ENCODE results near the gene ENKD1.
"Not testable (repeated sequence)": the region's sequence is repeated elsewhere in the genome, so short reads cannot be mapped to it uniquely, and the experiment has no call there.

ENKD1 gene, protein sequence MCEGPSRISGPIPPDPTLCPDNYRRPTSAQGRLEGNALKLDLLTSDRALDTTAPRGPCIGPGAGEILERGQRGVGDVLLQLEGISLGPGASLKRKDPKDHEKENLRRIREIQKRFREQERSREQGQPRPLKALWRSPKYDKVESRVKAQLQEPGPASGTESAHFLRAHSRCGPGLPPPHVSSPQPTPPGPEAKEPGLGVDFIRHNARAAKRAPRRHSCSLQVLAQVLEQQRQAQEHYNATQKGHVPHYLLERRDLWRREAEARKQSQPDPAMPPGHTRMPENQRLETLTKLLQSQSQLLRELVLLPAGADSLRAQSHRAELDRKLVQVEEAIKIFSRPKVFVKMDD

DNA sequence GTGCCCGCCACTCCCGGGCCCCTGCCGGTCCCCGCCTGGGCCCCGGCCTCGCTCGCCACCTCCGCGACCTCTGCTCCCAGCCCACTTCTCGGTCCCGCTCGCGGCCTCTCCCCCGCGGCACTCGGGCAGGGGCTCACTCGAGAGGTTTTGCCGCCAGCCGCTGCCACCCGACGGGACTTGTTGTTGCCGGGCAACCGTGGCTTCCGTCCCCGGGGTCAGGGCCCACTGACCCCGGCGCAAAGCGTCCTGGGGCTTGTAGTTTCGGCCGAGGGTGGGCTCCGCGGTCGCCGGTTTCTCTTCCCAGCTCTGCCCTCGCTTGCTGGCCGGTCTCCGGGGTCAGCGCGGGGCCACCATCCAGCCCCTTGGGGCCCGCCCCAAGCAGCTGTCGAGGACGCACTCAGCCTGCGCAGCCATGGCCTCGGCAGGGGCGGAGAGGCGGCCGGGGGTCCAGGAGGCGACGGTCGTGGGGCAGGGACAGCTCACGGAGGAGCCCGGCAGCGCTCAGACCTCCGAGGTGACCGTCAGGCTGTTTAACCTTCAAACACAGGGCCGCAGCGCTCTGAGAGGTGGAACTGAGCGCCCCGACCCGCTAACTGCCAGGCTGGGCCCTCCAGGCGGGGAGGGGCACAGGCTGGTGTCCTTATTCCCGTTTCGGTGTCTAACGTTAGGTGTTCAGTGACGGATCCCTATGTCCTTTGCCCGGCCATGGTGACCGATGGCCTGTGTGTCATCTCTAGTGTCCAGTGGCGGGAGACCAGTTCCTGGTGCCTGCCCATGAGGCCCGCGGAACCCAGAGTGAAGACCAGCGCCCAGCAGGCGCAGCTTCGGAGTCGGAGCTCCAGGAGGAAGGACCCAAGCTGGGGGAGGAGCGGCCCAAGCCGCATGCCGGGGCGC is at the start of gene ENKD1, which contains the start of gene C16orf86:
Gene ENKD1, minus strand, starts transcription at position 192 of the 894 bp plus-strand sequence. CDS start 308 bp downstream, outside the sequence.
Gene C16orf86, plus strand, starts transcription at position 256 of the 894 bp plus-strand sequence. Its CDS starts 157 bp downstream, at position 413.
- in situ Hi-C loops (cut with MboI; ENCODE audit: low pct_unique_long_range_greater_than_20kb, low sequenced_read_pairs): no loop called here
- DNase-seq: peak; percentile 76

DNA sequence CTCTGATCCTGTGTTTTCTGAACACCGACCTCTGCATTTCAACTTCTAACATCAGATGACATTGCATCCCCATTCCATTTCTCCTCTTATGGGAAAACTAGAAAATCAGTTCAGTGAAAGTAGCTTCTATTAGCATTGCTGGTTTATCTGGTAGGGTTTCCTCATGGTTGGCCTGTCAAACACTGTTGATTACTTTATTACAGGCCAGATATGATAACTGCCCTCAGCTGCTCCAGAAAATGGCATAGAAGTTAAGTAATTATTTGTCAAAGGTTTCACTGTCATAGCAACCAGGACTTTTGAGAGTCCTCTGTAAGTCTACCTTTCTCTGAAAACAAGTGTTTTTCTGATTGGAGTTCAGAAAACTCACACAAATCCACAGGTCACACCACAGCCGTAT is 49.5 kb upstream of the ENKD1 start:
- no peak for DNase-seq
- in situ Hi-C loops (cut with MboI; ENCODE audit: low pct_unique_long_range_greater_than_20kb, low sequenced_read_pairs): no loop called here

DNA sequence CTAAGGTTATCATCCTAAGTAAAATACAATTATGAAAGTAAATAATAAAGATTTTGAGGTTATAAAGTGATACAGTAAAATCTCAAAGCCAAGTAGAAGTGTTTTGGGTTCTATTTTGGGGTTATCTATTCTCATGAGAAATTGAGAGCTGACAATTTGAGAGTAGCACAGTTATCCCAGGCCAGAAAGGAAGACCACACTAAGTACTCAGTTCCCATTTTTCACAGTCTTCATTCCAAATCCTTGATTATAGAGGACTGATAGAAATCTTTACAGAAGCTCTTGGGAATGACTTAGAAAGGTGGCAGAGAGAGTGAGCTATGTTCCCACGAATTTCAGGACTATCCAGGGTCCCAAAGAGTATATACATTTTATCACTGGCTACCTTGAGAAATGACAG is 48.0 kb upstream of the ENKD1 start:
- in situ Hi-C loops (cut with MboI; ENCODE audit: low pct_unique_long_range_greater_than_20kb, low sequenced_read_pairs): no loop called here
- DNase-seq: no peak

DNA sequence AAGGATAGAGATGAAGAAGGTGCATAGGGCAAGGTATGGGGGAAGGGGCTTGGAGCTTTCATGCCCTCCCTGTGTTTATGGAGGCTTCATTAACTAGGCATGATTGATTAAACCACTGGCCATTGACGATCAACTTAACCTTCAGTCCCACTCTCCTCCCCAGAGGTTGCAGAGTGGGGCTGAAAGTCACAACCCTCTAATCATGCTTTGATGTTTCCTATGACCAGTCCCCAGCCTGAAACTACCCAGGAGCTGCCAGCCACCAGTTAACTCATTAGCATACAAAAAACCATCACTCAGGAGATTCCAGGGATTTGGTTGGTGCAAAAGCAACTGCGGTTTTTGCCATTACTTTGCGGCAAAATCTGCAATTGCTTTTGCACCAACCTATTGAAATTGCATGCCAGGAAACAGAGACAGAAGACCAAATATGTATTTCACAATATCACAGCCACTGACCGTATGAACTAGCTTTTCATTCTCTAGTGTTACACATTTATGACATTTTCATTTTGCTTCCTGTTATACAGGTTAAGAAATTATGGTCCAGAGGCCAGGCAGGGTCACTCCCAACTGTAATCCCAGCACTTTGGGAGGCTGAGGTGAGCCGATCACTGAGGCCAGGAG is 47.2 kb upstream of the ENKD1 start:
- DNase-seq: no peak
- in situ Hi-C loops (cut with MboI; ENCODE audit: low pct_unique_long_range_greater_than_20kb, low sequenced_read_pairs): no loop called here

DNA sequence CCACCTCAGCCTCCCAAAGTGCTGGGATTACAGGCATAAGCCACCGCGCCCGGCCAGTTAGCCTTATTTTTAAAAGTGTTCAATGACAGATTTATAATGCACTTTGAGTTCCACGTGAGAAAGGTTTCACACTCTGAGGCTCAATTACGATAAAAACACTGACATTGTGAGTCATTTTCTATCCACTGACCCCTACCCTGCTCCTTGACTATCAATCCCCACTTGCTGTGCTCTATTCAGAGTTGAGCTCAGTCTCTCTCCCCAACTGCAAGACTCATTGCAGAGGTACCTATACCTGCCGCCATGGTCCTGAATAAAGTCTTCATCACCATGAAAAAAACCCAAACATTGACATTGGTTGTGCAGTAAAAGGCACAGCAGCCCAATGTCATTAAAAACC is 44.1 kb upstream of the ENKD1 start:
- in situ Hi-C loops (cut with MboI; ENCODE audit: low pct_unique_long_range_greater_than_20kb, low sequenced_read_pairs): no loop called here
- DNase-seq: no peak

DNA sequence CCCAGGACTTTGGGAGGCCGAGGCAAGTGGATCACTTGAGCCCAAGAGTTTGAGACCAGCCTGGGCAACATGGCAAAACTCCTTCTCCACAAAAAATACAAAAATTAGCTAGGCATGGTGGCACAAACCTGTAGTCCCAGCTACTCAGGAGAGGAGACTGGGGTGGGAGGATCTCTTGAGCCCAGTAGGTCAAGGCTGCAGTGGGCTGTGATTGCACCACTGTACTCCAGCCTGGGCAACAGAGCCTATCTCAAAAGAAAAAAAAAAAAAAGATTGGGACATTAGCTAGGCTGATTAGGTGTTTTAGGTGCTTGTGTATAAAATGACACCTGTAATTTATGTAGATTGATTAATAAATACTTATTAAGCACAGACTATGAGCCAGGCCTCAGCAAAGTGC is 42.5 kb upstream of the ENKD1 start:
- in situ Hi-C loops (cut with MboI; ENCODE audit: low pct_unique_long_range_greater_than_20kb, low sequenced_read_pairs): no loop called here
- no peak for DNase-seq

DNA sequence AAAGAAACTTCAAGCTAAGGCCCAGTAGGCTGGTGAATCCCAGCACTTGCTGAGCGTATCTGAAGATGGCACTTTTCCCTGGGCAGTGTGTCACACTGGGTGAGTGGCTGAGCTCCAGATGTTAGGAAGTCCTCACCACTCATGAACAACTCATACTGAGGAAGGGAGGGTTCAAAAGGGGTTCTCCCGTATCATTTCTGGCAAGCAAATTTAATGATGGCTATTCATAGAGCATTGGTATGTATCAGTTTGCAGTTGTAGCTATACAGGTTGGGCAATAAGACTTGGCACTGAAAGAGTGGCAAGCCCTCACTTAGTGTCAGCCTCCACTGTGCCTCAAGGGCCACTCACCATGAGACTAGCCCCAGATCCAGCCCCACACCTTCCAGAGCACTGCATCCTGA is 41.8 kb upstream of the ENKD1 start:
- no peak for DNase-seq
- in situ Hi-C loops (cut with MboI; ENCODE audit: low pct_unique_long_range_greater_than_20kb, low sequenced_read_pairs): no loop called here

DNA sequence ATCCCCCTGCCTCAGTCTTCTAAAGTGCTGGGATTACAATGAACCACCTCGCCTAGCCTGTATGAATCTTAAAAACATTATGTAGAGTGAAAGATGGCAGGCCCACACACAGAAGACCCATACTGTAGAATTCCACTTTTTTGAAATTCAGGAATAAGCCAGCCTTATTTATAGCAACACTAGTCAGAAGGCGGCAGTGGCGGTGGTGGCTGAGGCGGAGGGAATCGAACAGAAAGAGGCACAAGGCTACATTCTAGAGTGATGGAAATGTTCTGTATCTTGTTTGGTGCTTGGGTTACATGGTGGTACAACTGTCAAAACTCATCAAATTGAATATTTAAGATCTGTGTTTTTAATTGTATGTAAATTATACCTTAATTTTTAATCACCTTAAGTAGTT is 41.2 kb upstream of the ENKD1 start:
- DNase-seq: no peak
- in situ Hi-C loops (cut with MboI; ENCODE audit: low pct_unique_long_range_greater_than_20kb, low sequenced_read_pairs): no loop called here

DNA sequence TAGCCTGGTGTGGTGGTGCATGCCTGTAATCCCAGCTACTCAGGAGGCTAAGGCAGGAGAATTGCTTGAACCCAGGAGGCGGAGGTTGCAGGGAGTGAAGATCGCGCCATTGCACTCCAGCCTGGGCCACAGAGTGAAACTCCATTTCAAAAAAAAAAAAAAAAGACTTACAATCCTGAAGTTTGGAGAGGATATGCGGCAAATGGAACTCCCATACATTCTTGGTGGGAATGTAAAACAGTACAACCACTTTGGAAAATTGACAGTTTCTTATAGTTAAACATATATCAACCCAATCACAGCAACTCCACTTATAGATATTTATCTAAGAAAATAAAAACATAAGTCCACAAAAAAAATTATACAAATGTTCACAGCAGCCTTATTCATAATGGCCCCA is 40.7 kb upstream of the ENKD1 start:
- DNase-seq: no peak
- in situ Hi-C loops (cut with MboI; ENCODE audit: low pct_unique_long_range_greater_than_20kb, low sequenced_read_pairs): no loop called here

DNA sequence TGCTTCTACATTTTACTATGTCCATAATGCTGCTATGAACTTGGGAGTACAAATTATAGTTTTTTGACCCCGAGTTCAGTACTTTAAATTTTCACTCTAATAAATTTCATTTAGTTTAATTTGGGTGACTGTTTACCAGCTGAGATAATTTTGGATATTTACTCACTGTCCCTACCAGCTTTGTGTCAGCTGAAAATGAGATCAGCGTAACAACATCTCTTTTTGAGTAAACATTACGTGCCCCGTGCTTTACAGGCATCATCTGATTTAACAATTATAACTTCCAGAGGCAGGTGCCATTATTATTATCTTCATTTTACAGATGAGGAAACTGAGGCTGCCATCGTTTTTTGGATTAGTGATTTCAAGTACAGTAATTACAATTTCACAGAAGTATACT is 37.6 kb upstream of the ENKD1 start:
- in situ Hi-C loops (cut with MboI; ENCODE audit: low pct_unique_long_range_greater_than_20kb, low sequenced_read_pairs): no loop called here
- DNase-seq: no peak

DNA sequence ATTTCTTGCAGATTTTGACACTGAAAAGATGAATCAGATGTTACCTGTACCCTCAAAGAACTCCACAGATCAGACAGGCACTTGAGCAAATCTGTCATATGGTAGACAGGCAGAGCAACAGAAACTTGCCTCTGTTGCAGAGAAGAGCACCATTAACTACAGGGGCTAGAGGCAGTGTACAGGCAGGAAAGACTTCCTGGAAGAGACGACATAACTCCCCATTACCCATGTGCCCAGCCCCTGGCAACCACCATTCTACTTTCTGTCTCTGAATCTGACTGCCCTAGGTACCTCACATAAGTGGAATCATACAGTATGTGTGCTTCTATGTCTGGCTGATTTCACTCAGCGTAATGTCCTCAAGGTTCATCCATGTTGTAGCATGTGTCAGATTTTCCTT is 37.1 kb upstream of the ENKD1 start:
- in situ Hi-C loops (cut with MboI; ENCODE audit: low pct_unique_long_range_greater_than_20kb, low sequenced_read_pairs): no loop called here
- no peak for DNase-seq

DNA sequence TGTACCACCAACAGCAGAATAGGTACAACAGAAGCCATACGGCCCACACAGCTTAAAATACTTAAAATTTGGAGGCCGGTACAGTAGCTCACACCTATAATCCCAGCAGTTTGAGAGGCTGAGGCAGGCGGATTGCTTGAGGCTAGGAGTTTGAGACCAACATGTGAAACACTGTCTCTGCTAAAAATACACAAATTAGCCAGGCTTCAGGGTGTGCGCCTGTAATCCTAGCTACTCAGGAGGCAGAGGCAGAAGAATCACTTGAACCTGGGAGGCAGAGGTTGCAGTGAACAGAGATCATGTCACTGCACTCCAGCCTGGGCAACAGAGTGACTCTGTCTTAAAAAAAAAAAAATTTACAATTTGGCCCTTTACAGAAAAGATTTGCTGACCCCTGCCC is 35.6 kb upstream of the ENKD1 start:
- in situ Hi-C loops (cut with MboI; ENCODE audit: low pct_unique_long_range_greater_than_20kb, low sequenced_read_pairs): no loop called here
- no peak for DNase-seq

DNA sequence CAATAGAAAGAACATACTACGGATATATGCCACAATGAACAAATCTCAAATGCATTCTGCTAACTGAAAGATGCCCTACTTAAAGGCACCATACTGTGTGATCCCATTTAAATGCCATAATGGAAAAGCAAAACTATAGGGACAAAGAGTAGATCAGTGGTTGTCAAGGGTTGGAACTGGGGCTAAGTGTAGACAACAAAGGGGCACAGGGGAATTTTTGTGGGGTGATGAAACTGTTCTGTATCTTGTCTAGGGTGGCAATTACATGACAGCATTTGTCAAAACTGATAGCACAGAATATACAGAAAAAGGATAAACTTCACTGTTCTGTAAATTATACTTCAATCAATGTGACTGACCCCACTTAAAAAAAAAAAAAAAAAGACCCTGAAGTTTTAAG is 34.9 kb upstream of the ENKD1 start:
- in situ Hi-C loops (cut with MboI; ENCODE audit: low pct_unique_long_range_greater_than_20kb, low sequenced_read_pairs): no loop called here
- DNase-seq: no peak

DNA sequence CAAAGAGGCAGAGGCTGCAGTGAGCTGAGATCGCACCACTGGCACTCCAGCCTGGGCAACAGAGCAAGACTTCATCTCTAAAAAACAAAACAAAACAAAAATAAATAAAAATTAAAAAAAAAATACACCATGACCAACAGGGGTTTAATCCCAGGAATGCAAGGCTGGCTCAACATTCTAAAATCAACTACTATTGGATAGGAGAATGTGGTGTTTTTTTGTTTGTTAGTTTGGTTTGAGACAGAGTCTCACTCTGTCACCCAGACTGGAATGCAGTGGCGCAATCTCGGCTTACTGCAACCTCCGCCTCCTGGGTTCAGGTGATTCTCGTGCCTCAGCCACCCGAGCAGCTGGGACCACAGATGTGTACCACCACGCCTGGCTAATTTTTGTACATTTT is 32.7 kb upstream of the ENKD1 start:
- in situ Hi-C loops (cut with MboI; ENCODE audit: low pct_unique_long_range_greater_than_20kb, low sequenced_read_pairs): no loop called here
- no peak for DNase-seq

DNA sequence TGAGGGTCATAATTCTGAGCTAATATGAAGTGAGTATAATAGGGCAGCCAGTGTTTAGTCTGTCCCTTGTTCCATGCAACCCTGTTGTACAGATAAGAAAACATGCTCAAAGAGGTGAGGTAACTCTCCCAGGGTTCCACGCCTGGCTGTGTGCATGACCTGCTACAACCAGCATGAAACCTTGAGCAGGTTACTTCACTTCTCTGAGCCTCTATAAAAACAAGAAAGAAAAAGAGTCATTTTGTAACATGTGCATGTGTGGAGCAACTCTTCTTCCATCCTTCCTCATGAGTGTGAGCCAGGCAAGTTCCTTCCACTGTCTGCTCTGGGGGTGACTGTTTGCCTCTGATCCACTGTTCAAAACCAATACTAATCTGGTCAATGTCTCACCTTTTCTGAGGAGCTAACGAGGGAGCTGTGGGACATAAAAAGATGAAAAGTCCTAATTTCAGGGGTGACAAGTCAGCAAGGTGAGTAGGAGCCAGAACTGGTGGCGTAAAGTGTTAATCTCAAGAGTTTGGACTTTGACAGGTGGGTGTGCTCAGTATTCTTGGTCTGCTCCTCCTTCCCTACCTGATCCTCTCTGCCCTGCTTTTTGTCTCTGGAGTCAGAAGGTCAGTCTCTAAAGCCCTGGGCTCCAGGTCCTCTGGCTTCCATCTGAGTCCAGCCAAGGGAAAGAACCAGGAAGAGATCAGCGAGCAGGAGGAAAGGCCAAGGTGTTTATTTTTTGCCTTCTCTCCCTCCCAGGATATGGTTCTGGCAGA is 31.1 kb upstream of the ENKD1 start:
- in situ Hi-C loops (cut with MboI; ENCODE audit: low pct_unique_long_range_greater_than_20kb, low sequenced_read_pairs): no loop called here
- no peak for DNase-seq

DNA sequence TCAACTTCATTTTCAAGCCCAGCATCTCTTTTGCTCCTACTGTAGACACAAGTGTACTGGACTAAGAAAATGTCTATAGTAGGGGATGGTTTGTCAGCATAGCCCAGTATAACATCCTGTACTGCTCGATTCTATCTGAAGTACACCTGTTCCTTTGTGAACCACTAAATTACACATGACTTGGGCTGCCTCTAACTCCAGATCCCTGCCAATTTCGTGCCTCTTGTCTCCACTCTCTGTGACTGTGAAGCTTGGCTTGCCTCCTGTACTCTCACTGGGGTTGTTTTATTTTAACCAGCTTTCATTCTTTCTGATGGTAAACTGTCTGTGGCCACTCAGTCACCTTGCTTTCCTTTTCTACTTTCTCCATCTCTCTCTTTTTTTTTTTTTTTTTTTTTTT is 28.1 kb upstream of the ENKD1 start:
- in situ Hi-C loops (cut with MboI; ENCODE audit: low pct_unique_long_range_greater_than_20kb, low sequenced_read_pairs): no loop called here
- no peak for DNase-seq

DNA sequence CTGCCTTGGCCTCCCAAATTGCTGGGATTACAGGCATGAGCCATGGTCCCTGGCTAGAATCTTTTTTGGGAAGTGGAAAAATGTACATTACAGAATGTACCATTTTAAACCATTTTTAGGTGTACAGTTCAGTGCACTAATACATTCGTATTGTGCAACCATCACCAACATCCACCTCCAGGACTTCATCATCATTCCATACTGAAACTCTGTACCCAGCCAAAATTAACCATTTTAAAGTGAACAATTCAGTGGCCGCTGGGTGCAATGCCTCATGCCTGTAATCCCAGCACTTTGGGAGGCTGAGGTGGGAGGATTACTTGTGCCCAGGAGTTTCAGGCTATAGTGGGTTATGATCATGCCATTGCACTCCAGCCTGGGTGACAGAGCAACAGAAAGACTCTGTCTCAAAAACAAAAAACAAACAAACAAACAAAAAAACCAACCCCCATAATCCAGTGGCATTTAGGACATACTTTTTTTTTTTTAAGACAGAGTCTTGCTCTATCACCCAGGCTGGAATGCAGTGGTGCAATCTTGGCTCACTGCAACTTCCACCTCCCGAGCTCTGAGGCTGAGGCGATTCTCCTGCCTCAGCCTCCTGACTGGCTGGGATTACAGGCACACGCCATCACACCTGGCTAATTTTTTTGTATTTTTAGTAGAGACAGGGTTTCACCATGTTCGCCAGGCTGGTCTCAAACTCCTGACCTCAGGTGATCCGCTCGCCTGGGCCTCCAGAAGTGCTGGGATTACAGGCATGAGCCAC is 27.2 kb upstream of the ENKD1 start:
- in situ Hi-C loops (cut with MboI; ENCODE audit: low pct_unique_long_range_greater_than_20kb, low sequenced_read_pairs); DNase-seq: not testable (repeated sequence)

DNA sequence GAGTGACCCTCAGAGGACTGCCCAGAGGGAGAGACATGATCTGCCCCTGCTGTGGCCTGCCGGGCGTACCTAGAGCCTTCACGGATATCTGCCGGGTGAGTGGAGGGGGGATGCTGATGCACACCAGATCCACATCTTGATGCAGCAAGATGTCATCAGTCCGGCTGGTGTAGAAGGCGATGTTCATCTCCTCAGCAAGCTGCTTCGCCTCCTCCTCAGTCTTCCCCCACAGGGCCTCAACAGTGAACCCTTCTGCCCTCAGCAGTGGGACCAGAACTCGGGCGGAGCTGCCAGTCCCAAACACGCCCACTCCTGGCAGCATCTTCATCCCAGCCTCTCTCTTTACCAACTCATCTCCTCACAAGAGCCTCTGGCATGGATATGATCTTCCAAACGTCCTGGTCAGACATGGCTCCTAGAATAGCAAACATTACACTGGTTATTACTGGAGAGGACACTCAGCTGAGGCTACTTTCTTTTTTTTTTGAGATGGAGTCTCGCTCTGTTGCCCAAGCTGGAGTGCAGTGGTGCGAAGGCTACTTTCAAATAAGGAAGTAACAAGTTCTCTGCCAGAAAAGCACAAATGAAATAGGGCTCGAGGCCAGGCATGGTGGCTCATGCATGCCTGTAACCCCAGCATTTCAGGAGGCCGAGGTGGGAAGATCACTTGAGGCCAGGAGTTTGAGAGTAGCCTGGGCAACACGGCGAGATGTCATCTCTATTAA is 19.0 kb upstream of the ENKD1 start:
- in situ Hi-C loops (cut with MboI; ENCODE audit: low pct_unique_long_range_greater_than_20kb, low sequenced_read_pairs): no loop called here
- no peak for DNase-seq

Data from KBM-7 (cell line).